Islet of Langerhans (tissue), 1 donor: ENCODE measurements around the gene KCP.

Source experiments
- FAIRE-seq: peaks from one replicate; lab custom pipeline; 2011; peaks lifted over from hg19 to GRCh38; lab: Jason Lieb, UNC

Gene KCP

DNA sequence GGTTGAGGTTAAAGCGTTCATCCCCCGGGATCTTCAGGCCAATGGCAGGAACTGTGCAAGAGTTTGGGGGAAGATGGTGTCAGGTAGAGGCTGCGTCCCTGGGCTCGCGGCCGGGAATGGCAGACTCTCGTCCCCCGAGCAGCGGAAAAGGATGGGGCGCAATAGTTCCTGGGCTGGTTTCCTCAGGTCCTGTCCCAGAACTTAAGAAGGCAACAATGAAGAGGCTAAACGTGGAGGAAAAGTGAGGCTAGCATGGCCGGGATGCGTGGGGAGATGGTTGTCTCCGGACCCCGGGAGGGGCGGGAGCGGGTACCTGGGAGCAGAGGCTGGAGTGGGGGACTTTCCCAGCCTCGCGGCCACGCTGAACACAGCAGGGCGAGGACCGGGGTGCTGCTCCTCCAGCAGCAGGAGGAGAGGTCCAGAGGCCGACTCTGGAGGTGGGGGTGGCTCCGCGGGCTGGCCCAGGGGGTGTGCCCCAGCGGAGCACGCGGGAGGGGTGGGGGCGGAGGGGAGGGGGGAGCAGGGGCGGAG is 28.1 kb upstream of the KCP start:
- FAIRE-seq = no peak

GRCh38 chr7:128937647-128938543 is 27.4 kb upstream of the KCP start, which contains the start of gene IRF5:
Gene IRF5, plus strand, starts transcription at chr7:128937927. Its CDS starts 4,155 bp downstream, at chr7:128942082.
- FAIRE-seq = no peak

DNA sequence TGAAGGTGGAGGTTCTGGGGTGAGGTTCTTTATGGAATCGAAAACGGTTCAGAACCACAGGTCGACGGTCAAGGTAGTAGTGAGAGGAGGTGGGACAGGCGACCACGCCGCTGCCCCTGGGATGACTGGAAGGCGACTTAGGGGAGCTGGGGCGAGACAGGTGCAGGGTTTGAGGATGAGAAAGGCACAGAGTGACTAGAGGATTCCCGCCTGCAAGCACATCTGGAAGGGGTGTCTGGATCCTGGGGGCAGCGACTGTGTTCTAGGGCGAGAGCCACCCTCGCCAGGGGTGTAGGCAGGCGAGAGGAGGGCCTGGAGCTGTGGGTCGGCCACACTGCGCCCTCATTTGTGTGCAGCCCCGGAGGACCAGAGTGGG is 26.8 kb upstream of the KCP start:
- no peak for FAIRE-seq

GRCh38 chr7:128936798-128937197 is 26.3 kb upstream of the KCP start:
- FAIRE-seq = no peak

DNA sequence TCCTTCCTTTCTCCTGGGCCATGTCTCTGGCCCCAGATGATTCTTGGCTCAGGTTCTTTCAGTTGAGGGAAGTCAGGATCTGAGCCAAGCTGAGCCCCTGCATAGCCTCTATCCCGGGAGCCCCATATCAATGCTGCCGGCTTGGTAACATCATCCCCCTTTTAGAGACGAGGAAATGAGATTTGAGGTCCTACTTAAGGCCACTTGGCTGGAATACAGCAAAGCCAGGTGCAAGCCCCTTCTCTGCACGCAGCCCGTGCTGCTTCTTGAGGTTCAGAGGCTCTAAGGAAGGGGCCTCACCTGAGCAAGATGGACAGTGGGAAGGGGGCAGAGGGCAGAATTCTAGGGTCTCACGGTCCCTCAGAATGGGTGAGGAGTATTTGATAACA is 24.8 kb upstream of the KCP start:
- FAIRE-seq = no peak

DNA sequence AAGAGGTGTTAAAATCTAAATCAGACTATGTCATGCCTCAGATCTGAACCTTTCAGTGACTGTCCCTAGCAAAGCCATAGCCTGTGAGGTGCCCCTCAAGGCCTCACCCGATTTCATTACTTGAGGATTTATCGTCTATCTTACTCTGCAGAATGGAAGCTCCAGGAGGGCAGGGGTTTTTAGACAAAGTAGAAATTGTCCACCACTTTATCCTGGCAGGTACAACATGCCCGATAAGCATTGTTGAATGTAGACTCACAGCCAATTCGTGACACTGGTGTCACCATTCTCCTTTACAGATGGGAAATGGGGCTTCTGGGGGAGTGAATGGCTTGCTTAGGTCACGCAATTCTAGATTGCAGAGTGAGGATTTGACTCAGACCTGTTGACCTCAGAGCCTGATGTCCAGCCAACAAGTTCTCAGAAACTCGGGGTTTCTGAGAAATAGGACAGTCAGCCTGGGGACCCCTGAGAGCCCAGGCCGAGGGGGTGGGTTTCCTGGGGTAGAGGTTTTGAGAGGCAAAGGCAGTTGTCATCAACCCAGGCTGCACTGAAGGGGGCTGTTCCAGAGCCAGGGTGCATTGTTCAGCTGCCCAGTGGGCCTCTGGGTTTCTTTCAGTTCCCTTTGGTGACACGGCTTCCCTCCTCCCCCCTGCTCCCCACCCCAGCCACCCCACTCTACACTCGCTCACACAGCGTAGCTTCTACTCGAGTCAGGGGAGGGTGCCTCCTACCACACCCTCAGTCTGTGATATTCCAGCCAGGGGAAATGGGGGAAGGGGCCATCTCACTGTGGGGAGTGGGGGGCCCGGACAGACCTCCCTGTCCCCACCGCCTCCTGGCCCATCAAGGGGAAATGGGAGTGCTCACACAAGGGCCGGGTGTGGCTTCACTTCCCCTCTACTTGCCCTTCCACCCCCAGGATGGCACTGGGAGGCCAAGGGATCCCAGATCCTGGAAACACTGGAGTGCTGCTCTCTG is 24.1 kb upstream of the KCP start:
- FAIRE-seq = no peak

DNA sequence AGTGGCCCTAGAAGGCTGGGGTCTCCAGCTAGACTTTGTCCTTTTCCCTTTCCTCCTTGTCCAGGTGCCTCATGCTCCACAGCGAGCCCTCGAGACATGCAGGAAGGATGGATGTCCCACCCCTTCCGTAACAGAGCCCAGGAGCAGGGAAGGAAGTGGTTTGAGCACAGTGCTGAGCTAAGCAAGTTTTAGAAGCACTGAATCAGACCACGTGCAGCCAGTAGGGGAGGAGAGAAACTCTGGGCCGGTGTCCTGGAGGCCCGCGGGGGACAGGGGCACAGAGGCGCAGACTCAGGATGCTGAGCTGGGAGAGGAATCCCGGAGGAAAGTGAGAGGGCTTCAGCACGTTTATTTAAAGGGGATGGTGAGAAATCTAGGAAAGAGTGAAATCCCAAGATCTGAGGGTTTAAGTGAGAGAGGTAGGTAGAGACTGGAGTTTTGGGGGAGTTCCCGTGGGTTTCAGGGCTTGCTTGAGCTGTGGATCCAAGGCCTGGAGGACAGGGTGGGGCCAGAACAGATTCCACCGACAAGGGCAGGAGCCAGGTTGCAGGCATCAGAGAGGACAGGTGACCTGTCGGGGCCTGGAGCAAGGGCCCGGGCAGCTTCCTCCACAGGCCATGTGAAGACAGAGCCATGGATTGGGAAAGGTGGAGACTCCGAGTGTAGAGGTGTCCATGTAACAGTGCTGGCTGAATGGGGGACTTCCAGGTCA is 22.8 kb upstream of the KCP start:
- FAIRE-seq = no peak

DNA sequence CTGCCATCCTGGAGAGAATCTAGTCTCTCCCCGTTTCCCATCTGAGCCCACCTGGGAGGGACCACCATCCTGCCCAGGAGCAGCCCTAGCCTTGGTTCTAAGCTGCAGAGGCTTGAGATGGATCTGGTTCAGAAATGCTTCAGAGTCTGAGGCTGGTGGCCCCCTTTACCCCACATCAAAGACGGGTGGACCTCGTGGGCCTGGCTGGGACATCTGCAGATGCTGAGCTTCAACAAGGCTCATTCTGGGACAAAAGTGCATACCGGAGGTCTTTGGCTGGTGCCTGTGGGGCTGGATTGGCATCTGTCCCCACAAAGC is 22.3 kb upstream of the KCP start:
- no peak for FAIRE-seq

GRCh38 chr7:128931965-128932861 is 21.7 kb upstream of the KCP start:
- FAIRE-seq = no peak

GRCh38 chr7:128931190-128931798 is 20.8 kb upstream of the KCP start:
- FAIRE-seq = no peak

- FAIRE-seq = no peak
Measured at GRCh38 chr7:128928882-128929788, 18.6 kb upstream of the KCP start.

DNA sequence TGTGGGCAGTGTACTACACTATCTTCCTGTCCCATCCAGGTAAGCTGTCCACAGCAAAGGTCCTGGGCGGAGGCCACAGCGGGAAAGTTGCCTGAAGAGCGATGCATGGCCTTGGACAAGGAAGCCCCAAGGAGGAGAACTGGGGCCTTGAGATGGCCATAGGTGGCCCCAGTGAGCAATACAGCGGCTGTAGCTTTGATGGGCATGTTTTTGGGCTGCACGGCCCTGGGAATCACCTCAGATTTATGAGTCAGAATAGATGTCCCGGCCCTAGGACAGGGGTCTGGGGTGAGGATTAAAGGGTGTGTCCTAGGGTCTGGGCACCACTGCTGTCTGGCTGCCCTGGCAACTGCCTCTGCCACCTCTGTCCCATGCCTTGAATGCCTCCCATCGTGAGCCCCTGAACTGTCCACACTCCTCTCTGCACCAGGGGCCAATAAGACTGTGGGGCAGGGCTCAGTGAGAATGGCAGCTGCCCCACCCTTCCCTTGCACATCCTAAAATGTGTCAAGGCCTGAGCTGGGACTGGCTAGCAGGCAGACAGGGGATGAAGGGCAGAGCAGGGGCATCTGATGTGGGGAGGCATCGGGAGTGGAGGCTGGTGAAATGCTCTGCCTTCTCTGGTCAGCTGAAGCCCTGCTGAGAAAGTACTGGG is 17.8 kb upstream of the KCP start:
- FAIRE-seq = no peak

DNA sequence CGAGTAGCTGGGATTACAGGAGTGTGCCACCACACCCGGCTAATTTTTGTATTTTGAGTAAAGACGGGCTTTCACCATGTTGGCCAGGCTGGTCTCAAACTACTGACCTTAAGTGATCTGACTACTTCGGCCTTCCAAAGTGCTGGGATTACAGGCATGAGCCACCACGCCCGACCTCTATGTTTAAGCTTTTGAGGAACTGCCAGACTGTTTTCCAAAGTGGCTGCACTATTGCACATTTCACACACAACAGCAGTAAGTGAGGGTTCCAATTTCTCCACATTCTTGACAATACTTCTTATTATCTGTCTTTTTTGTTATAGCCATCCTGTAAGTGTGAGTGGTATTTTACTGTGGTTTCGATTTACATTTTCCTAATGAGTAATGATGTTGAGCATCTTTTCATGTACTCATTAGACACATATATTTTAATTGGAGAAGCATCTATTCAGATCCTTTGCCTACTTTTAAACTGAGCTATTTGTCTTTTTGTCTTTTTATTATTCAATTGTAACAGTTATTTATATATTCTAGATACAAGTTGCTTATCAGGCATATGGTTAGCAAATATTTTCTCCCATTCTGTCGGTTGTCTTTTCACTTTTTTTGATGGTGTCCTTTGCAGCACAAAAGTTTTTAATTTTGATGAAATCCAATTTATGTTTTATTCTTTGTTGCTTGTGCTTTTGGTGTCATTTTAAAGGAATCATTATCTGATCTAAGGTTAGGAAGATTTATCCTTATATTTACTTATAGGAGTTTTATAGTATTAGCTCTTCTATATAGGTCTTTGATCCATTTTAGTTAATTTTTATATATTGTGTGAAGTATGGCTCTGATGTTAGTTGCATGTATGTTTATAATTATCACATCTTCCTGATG is 14.4 kb upstream of the KCP start:
- peak; percentile 47 for FAIRE-seq

DNA sequence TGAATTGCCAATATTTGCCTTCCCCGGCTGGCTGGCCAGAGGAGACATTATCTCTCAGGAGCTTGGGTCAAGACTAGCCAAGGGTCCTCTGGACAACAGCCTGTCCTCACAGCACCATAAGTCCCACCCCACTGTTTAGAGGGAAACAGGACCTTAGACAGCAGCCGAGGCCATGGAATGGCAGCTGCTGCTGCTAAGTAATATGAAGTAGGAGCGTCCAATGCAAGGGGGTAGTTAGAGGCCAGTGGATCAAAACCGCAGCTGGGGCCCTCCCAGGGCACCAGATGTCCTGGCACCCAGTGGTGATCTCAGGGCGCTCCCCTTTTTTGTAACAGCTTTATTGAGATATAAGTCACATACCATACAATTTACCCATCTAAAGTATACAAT is 12.9 kb upstream of the KCP start:
- no peak for FAIRE-seq

- no peak for FAIRE-seq
Measured at GRCh38 chr7:128922496-128923410, 12.2 kb upstream of the KCP start.

- no peak for FAIRE-seq
Measured at GRCh38 chr7:128921866-128922440, 11.4 kb upstream of the KCP start.
